HTERT RPE-1 (cell line): ENCODE measurements around the gene MICAL3.
"Not testable (repeated sequence)": the region's sequence is repeated elsewhere in the genome, so short reads cannot be mapped to it uniquely, and the experiment has no call there.

Experiments
- in situ Hi-C: fragments of 300-500 bp; cut with MboI; formaldehyde crosslinking; loops from 4 replicates; pipeline ENCODE4 v1.14.3; 2020; ENCODE audit warnings: low sequenced_read_pairs

MICAL3 gene

DNA sequence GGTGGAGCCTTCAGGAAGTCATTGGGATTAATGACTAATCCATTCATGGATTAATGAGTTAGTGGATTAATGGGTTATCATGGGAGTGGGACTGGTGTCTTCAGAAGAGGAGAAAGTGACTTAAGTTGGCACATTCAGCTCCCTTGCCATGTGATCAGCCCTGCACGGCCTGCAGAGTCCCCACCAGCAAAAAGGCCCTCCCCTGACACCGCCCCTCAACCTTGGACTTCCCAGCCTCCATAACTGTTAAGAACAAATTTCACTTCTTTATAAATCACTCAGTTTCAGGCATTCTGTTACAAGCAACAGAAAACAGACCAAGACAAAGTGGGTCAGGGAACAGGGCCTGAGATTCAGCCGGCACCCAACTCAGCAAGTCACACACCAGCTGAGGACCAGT is 85.3 kb downstream of the MICAL3 start:
- in situ Hi-C loops = no loop called here

DNA sequence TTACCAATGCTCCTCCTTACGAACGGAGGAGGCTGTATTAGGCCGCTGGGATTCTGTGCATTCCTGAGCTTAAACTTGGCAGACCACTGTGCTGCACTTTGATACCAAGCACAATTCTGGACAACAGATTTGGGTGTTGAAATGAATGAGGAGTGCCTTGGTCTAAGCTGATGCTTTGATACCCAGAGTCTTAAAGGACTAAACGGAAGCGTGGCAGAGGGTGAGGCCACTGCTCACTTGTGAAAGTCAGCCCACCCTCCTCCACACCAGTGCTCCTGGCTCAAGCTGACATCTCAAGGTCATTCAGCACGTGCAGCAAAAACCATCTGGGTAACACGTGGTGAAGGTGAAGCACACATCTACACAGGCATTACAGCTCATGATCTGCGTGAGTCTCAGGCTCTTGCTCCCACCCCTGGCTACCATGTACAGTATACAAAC is 85.9 kb downstream of the MICAL3 start:
- in situ Hi-C loops = no loop called here

DNA sequence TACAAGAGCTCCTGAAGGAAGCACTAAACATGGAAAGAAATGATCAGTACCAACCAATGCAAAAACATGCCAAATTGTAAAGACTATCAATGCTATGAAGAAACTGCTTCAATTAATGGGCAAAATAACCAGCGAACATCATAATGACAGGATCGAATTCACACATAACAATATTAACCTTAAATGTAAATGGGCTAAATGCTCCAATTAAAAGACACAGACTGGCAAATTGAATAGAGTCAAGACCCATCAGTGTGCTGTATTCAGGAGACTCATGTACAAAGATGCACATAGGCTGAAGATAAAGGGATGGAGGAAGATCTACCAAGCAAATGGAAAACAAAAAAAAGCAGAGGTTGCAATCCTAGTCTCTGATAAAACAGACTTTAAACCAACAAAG is 91.9 kb downstream of the MICAL3 start:
- in situ Hi-C loops = not testable (repeated sequence)

DNA sequence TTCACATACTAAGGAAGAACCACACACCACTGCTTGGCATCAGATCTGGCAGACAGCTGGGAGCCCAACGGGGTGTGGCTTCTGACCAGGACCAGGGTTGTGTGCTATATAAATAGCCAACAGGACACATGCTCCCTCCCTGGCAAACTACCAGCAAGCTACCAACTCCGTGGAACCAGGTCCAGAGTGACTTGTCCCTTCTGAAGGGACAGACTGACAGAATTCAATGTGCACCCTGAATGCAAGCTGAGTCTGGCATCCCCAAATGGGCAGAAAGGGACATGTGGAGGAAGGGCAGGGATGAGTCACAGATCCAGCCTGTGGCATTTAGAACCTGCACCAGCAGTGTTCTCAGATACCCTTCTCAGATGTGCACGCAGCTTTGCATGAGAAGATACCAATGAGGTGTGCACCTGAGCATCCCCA is 92.9 kb downstream of the MICAL3 start:
- in situ Hi-C loops = no loop called here

DNA sequence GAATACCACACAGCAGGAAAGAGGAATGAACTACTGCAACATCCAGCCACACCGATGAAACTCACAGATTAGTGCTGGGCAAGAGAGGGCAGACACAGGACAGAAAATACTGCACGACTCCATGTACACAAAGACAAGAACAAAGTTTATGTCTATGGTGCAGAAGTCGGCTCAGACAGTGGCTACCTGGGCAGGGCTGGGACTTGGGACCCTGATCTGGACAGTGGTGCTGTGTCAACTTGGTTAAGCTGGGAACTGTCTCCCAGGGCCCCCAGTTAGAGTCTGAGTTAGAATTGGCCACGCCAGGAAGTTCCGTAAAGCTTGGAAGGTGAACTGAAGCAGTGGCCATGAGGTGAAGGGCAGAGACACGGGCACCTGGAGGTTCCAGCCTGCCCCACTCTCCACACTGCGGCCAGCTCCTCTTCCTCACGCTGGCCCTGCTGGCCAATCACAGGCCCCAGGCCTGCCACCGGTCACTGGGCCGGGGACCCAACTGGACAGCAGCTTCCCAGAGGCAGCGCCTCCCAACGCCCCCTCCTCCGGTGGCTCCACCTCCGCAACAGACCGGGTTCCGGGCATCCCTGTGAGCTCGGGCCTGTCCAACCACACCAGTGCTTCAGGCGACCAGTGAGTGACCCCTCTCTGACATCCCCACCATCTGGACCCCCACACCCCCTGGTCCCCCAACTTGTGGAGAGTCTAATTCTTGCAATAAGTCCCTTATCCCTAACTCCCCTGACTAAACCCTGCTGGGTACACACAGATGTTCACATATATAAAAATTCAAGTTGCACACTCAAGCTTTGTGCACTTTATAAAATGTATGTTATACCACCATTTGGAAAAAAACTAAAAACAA is 93.7 kb downstream of the MICAL3 start:
- in situ Hi-C loops = no loop called here

DNA sequence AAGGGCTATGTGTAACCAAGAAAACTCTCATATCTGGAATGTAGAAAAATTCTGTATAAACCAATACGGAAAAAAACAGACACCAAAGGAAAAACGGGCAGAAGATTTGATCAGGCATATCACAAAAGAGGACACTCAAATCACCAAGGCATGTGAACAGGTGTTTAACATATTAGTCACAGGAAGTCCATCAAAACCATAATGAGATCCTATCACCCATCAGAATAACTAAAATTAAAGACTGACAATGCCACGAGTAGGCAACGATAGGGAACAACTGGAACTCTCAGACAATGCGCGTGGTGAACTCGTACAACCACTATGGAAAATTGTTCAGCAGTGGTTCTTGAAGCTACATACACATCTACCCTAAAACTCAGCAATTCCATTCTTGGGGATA is 94.5 kb downstream of the MICAL3 start:
- in situ Hi-C loops = no loop called here

DNA sequence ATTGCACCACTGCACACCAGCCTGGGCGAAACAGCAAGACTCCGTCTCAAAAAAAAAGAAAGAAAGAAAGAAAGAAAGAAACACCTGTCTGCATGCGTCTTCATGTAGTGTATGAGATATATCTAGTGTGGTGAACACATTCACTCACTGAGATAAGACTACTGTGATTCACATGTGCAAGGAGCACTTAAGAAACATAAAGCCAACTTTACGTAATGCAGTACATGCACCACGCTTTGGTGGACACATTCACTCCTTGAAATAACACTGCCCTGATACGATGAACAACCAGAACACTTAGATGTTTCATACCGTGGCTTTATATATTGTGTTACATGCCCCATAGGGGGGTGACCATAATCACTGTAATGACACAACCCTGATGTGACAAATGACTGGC is 96.0 kb downstream of the MICAL3 start:
- in situ Hi-C loops = no loop called here

DNA sequence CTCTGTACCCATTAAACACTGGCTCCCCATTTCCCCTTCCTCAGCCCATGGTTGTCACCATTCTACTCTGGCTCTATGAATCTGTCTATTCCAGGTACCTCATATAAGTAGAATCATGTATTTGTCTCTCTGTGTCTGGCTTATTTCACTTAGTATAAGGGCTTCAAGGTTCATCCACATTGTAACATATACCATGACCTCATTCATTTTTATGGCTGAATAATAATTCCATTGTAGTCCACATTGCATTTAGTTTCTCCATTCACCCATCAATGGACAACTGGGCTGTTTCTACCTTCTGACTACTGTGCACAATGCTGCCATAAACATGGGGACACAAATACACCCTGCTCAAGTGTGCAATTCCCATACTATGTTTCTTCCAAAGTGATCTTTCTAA is 97.3 kb downstream of the MICAL3 start:
- in situ Hi-C loops = no loop called here

DNA sequence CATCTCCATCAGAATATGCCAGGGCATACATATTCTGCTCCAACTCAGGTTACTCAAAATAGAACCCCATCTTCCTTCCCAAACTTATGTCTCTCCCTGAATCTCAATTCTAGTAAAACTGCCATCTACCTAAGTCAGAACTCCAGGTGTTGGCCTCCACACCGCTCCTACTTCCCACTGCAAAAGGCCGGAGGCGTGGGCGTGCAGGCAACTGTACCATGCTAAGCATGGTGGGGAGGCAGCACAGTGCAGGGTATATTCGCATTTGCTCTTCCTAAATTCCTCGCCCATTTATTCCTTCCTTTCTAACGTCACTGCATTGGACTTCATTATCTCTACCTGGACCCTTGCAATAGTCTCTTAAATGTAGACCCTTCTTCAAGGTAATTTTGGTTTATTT is 97.8 kb downstream of the MICAL3 start:
- in situ Hi-C loops = no loop called here

DNA sequence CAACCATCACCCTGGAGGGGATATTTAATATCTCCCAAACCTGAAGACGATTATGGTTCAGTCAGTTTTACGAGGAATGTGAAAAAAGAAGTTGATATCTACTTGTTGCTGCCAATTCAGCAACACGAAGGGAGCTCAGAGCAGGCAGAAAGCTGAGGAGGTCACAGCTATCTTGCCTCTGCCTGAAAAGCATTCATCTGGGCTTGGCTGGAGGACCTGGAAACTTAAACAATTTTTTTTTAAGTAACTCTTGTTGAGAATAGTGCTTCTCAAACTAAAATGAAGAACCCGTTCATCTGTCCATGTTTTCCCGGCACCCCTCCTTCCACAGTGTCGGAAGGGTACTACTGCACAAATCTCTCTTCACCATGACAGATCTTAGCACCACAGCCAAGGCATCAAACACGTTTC is 98.9 kb downstream of the MICAL3 start:
- in situ Hi-C loops = no loop called here

DNA sequence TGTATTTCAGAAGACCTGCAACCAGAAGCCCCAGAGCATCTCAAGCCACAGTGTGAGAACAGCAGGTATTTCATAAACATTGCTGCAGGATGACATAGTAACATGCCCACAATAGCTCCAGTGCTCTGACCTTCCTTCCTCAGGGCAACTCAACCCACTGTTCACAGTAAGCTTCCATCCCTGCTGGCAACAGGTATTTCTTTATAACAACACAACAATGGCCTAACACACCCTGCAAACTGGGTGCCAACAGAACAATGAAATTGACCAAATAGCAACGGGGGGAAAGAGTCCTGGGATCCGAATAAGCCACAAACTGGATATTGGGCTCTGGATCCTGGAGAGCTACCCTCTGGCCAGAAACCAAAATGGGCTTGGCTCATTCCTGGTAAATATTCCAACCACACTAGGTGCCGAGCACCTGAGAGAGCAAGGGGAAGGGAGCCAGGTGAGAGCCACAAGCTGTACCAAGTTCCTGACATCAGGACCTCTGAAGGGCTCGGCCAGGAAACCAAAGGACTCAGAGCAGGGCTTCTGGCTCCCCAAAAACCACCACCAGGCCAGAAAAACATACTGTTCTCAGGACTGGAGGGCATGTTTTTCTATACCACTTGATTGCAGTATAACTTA is 99.5 kb downstream of the MICAL3 start:
- in situ Hi-C loops = no loop called here

DNA sequence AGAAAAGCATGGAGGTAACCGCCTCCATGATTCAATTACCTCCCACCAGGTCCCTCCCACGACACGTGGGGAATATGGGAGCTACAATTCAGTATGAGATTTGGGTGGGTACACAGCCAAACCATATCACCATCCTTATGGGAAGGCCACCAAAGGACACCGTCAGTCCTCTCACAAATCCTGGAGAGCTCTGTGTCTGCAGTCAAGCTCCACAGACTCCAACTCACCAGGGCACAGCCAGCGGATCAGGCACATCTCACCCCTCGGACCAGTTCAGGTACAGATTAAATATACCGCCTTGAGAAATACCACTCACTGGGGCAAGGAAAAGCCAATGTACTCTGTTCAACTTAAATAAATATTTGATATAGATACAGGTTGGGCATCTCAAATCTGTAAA is 100.3 kb downstream of the MICAL3 start:
- in situ Hi-C loops = no loop called here

DNA sequence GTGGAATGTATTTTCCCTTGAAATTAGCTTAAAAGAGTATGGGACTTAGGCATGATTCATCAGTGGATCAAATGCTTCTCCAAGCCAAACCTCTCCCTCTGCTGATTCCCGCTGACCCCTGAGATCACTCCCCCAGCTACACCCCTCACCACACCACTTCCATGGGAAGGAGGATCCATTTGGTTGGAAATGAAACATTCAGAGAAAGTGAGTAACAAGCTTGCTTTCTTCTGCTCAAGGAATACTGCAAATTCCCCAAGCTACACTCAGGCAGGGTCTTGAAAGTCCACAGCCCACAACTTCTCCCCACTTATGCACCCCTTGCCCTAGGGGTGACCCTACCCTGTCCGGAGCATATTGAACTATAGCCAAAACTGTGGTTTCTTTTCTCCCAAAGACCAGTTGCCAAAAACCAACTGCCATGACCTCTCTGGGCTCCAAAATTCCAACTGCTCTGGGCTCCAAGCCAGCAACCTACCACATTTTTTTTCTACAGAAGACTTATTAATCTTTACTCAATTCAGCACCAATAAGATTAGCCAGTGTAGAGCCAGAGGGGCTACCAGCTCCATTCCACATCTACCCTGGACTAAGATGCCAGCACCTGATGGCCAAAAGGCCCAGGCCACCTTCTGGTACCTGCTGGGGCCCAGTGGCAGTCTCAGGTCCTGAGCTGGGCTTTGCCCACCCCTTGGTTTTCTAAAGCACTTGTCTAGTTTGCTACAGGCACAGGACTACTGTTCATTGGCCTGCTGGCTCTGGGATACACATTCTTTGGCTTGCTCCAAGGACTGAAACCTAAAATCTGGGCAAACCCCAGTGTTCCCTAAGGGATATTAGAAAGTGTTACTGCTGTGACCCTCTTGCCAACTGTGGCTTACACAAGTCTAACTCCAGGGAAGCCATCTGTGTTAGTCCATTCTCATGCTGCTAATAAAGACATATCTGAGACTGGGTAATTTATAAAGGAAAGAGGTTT is 101.1 kb downstream of the MICAL3 start:
- in situ Hi-C loops = no loop called here

DNA sequence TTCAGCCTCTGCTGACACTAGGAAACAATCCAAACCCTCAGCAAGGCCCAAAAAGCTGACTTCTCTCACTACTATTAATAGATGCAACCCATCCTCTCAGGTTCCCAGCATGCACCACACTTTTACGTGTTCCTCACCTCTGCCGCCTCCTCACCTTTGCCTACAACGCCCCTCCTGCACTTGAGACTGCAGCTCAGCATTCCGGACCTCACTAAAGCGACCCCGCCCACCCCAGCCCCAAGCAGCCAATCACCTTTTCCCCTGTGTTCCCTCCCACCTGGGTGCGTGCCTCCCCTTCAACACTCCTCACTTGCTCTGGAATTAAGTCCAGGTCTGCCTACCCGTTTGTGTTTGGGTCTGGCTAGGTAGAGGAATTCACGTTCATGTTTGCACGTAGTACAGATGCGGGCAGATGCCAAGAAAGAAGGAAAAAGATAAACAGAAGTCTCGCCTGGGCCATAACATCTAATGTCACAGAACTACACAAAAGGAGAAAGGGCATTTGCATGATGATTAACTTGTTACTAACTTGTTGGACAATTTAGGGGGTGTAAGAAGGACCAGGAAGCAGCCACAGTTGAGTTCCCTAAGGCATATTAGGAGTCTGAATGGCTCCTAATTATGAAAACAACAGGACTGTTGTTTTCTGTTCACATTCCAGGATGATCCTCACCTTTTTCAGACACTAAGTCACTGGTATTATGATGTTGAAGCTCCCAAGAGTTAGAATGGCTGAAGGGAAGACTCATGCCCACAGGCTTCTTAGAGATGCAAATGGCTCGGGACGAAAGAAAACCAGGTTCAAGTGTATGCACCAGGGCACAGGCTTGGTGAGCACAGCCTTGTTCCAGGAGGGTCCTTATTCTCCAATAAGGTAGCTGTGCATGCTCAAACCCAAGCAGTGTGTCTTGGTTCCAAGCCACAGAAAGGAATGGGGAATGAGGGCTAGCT is 102.2 kb downstream of the MICAL3 start:
- in situ Hi-C loops = no loop called here

DNA sequence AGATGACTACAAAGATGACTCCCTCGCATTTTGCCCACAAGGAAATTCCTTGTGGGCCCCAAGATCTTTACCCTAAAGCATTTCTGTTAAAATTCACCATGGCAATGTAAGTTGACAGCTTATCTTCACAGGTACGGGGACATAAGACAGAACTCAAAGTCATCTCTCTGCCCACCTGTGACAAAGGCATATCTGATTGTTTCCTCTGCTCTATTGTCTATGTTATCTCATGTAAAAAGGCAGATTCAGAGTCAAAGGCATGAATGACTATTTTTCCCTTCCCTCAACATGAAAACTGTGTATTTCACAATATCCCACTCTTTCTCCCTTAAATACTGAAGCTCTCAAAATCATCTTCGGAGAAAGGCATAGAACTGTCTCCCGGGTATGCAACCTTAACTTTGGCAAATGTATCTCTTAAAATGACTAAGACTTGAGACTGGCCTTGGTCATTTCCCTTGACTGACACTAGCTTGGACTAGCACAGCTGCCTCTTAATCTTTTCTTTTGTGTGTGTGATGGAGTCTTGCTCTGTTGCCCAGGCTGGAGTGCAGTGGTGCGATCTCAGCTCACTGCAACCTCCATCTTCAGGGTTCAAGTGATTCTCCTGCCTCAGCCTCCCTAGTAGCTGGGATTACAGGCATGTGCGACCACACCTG is 103.2 kb downstream of the MICAL3 start:
- in situ Hi-C loops = no loop called here

DNA sequence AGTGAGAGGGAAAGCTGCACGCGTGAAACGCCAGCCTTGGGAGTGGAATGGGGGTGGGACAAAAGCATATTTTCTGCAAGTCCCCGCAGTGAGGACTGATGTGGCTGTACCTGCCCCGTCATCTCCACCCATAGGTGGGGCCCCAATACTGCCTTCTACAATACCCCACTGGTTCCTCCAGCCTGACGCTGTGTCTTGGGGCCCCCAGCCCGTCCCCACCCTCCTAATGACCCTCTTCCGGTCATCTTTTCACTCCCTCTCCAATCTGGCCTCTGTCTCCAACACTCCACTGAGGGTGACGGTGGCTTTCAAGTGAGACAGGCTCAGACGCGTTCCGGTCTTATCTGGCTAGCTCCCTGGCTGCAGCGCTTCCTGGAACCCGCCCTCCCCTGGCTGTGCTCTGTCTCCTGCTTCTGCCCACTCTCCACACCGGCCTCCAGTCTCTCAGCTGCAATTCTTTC is 104.2 kb downstream of the MICAL3 start:
- in situ Hi-C loops = no loop called here

DNA sequence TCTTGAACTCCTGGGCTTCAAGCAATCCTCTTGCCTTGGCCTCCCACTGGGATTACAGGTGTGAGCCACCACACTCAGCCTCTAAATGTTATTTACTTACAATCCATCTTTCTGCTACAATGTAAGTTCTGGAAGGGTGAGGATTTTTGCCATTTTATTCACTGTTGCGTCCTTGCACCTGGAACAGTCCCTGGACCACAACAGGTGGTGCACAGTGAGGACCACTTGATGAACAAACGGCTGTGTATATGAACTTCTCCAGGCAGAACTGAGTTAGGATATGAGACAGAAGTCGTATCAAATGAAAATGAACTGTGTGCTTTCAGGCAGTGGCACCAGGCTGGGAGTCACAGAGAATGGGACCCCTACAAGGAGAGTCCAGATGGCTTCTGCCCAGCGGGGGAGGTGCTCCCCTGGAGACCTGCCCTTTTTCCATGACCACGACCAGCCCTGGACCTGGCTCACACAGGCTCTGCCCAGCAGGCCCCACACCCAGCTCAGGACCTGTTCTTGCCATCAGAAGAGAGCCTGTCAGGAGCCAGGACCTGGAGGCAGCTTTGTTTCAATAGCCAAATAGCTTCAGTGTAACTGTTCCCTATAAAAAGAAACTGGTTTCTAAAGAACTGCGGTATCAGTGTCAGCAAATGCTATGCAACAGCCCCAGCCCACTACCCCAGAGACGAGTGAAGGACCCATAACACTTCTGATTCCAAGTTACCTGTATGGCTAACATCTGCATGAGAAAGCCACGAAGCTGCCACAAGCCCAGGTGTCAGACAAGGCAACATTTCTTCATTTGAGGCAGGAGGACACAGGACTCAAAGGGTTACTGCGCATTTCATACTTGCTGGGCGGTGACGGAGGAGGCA is 104.9 kb downstream of the MICAL3 start:
- in situ Hi-C loops = no loop called here

DNA sequence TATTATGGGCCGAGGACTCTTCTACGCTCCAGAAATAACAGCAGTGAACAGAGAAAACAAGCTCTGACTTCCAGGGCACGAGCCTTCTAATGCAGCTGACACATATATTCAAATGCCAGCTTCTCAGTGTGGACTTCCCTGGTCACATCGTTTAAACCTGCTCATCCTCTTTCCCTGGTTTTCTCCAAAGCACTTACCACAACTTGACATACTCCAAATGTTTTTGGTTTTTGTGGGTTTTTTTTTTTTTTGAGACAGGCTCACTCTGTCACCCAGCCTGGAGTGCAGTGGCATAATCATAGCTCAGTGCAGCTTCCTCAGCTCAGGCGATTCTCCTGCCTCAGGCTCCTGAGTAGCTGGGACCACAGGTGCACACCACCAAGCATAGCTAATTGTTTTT is 105.5 kb downstream of the MICAL3 start:
- in situ Hi-C loops = no loop called here
